ENCODE measurements around the gene TSHZ3. TPM values are rescaled to one million over a fixed set of nuclear protein-coding genes. Genes with fewer than 3 reads are reported as not detected.
A peak's percentile ranks its signal among the peaks of the same experiment; 100 is the strongest.

The TSHZ3 gene
- total and polyA plus RNA-seq, 2 experiments from 2014 or later = 19.6 to 24.0 TPM

DNA sequence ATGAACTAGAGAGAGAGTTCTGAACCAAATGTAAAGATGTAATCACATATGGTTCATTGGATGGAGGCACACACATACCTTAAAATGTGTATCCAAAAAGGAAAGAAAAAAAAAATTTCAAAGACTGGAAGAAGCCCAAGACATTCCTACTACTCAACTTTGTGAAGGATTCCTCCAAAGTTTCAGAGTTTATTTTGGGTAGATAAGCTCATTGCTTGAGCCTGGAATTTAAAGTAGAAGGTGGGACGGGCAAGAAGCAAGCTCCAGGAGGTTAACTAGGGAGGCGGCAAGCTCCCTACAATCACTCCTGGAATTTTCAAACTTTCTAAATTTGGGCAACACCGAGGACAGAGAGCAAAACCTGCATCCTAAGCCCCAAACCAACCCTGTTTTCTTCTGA, 1.9 kb downstream of the TSHZ3 start:
- Histone ChIP-seq H3K4me2 (ENCODE audit: unreplicated experiment) (peak overlapping the region; percentile 91), H2AFZ (no peak overlapping the region), H3F3A (ENCODE audit: insufficient read depth) (peaks cover 17% of the 10 kb centered on the region; the same call in 1 of the 2 replicates), H3K27me3 (replicated peaks; ENCODE audit: insufficient read depth) (no peaks in the 10 kb centered on the region), H3K4me1 (ENCODE audit: insufficient read depth) (peaks cover 23% of the 10 kb centered on the region), H3K79me2 (ENCODE audit: insufficient read depth) (peaks cover 79% of the 10 kb centered on the region), H3K27ac (peak overlapping the region; percentile 20; the same call in 1 of the 2 replicates), H3K36me3 (ENCODE audit: low read depth) (peaks cover 10% of the 10 kb centered on the region; the same call in 1 of the 2 replicates), H4K20me1 (ENCODE audit: insufficient read depth) (peaks cover 19% of the 10 kb centered on the region), H3K9me2 (ENCODE audit: insufficient read depth) (no peaks in the 10 kb centered on the region), H3K9ac (peak overlapping the region; percentile 90), H3K4me3 (peak overlapping the region; percentile 98), H3K9me3 (ENCODE audit: low read depth) (no peaks in the 10 kb centered on the region)
- TF ChIP-seq EZH2 (IDR thresholded peaks at IDR 0.05; ENCODE audit: insufficient read depth, poor library complexity, severe bottlenecking) (no peak), EZH2phosphoT487 (IDR thresholded peaks at IDR 0.05; ENCODE audit: insufficient read depth, low read depth) (no peak)
- peak; percentile 22 for DNase-seq
- in situ Hi-C loops (cut with MboI) = no loop called here
- 31 to 33% methylated on average over 3 of the region's 3 CpGs for WGBS, 2 experiments (ENCODE audit: low coverage in 1 of 2, low lambda C conversion rate in 2 of 2, missing lambda C conversion rate in 2 of 2)

- peaks cover 28% of the 10 kb centered on the region for H3K4me1 ChIP-seq (ENCODE audit: insufficient read depth)
- 87 to 90% methylated on average over 8 of the region's 8 CpGs for WGBS, 2 experiments (ENCODE audit: low coverage in 1 of 2, low lambda C conversion rate in 2 of 2, missing lambda C conversion rate in 2 of 2)
- TF ChIP-seq EZH2phosphoT487 (IDR thresholded peaks at IDR 0.05; ENCODE audit: insufficient read depth, low read depth) (no peak), EZH2 (IDR thresholded peaks at IDR 0.05; ENCODE audit: insufficient read depth, poor library complexity, severe bottlenecking) (no peak)
- peak overlapping the region; percentile 91 for H3K4me2 ChIP-seq (ENCODE audit: unreplicated experiment)
- H3F3A ChIP-seq (ENCODE audit: insufficient read depth) = peaks cover 24% of the 10 kb centered on the region; the same call in 1 of the 2 replicates
- peaks cover 26% of the 10 kb centered on the region for H4K20me1 ChIP-seq (ENCODE audit: insufficient read depth)
- DNase-seq = no peak
- peak overlapping the region; percentile 98 for H3K4me3 ChIP-seq
- no peak overlapping the region for H3K9ac ChIP-seq
- H3K27ac ChIP-seq = no peak overlapping the region
- no peaks in the 10 kb centered on the region for H3K27me3 ChIP-seq (replicated peaks; ENCODE audit: insufficient read depth)
- no peak overlapping the region for H2AFZ ChIP-seq
- no peaks in the 10 kb centered on the region for H3K9me2 ChIP-seq (ENCODE audit: insufficient read depth)
- peaks cover 15% of the 10 kb centered on the region; the same call in 1 of the 2 replicates for H3K36me3 ChIP-seq (ENCODE audit: low read depth)
- H3K79me2 ChIP-seq (ENCODE audit: insufficient read depth) = peaks cover 79% of the 10 kb centered on the region
- no peaks in the 10 kb centered on the region for H3K9me3 ChIP-seq (ENCODE audit: low read depth)
- in situ Hi-C loops (cut with MboI) = no loop called here
These were observed 2.8 kb downstream of the TSHZ3 start for GRCh38 chr19:31346184-31347059.

- H3F3A ChIP-seq (ENCODE audit: insufficient read depth) = peaks cover 38% of the 10 kb centered on the region; the same call in 1 of the 2 replicates
- no peak overlapping the region for H3K4me3 ChIP-seq
- TF ChIP-seq EZH2phosphoT487 (IDR thresholded peaks at IDR 0.05; ENCODE audit: insufficient read depth, low read depth) (no peak), EZH2 (IDR thresholded peaks at IDR 0.05; ENCODE audit: insufficient read depth, poor library complexity, severe bottlenecking) (no peak)
- no peak overlapping the region for H2AFZ ChIP-seq
- peaks cover 98% of the 10 kb centered on the region for H3K79me2 ChIP-seq (ENCODE audit: insufficient read depth)
- peaks cover 26% of the 10 kb centered on the region for H4K20me1 ChIP-seq (ENCODE audit: insufficient read depth)
- no peaks in the 10 kb centered on the region for H3K9me2 ChIP-seq (ENCODE audit: insufficient read depth)
- H3K4me1 ChIP-seq (ENCODE audit: insufficient read depth) = peaks cover 45% of the 10 kb centered on the region
- DNase-seq = no peak
- H3K36me3 ChIP-seq (ENCODE audit: low read depth) = peaks cover 15% of the 10 kb centered on the region; the same call in 1 of the 2 replicates
- H3K27me3 ChIP-seq (replicated peaks; ENCODE audit: insufficient read depth) = no peaks in the 10 kb centered on the region
- no peak overlapping the region for H3K27ac ChIP-seq
- 75 to 77% methylated on average over 9 of the region's 9 CpGs for WGBS, 2 experiments (ENCODE audit: low coverage in 1 of 2, low lambda C conversion rate in 2 of 2, missing lambda C conversion rate in 2 of 2)
- in situ Hi-C loops (cut with MboI) = no loop called here
- no peak overlapping the region for H3K9ac ChIP-seq
- H3K9me3 ChIP-seq (ENCODE audit: low read depth) = no peaks in the 10 kb centered on the region
- H3K4me2 ChIP-seq (ENCODE audit: unreplicated experiment) = no peak overlapping the region
These were observed 4.8 kb downstream of the TSHZ3 start for GRCh38 chr19:31344403-31344802.

- H3K36me3 ChIP-seq (ENCODE audit: low read depth) = peaks cover 21% of the 10 kb centered on the region; the same call in 1 of the 2 replicates
These were observed 6.3 kb downstream of the TSHZ3 start for GRCh38 chr19:31342926-31343325.

More at GRCh38 chr19:31342926-31343325, 6.3 kb downstream of the TSHZ3 start:
- no peak overlapping the region for H3K4me2 ChIP-seq (ENCODE audit: unreplicated experiment)
- peaks cover 49% of the 10 kb centered on the region for H3F3A ChIP-seq (ENCODE audit: insufficient read depth)
- TF ChIP-seq EZH2phosphoT487 (IDR thresholded peaks at IDR 0.05; ENCODE audit: insufficient read depth, low read depth) (no peak), EZH2 (IDR thresholded peaks at IDR 0.05; ENCODE audit: insufficient read depth, poor library complexity, severe bottlenecking) (no peak)
- in situ Hi-C loops (cut with MboI) = no loop called here
- no peak for DNase-seq
- H2AFZ ChIP-seq = no peak overlapping the region
- H4K20me1 ChIP-seq (ENCODE audit: insufficient read depth) = peaks cover 26% of the 10 kb centered on the region
- H3K4me1 ChIP-seq (ENCODE audit: insufficient read depth) = peaks cover 51% of the 10 kb centered on the region
- WGBS, 2 experiments (ENCODE audit: low coverage in 1 of 2, low lambda C conversion rate in 2 of 2, missing lambda C conversion rate in 2 of 2) = 80 to 83% methylated on average over 5 of the region's 5 CpGs
- no peak overlapping the region for H3K27ac ChIP-seq
- no peaks in the 10 kb centered on the region for H3K9me3 ChIP-seq (ENCODE audit: low read depth)
- H3K4me3 ChIP-seq = no peak overlapping the region
- no peaks in the 10 kb centered on the region for H3K27me3 ChIP-seq (replicated peaks; ENCODE audit: insufficient read depth)
- H3K79me2 ChIP-seq (ENCODE audit: insufficient read depth) = peaks cover 100% of the 10 kb centered on the region
- H3K9me2 ChIP-seq (ENCODE audit: insufficient read depth) = no peaks in the 10 kb centered on the region
- no peak overlapping the region for H3K9ac ChIP-seq

Measured in GM23248 (cell line).